HUES64 (cell line): ENCODE results near the gene OR5AN1. TPM values are rescaled to one million over a fixed set of nuclear protein-coding genes. Genes with fewer than 3 reads are reported as not detected.
"Not testable (repeated sequence)": the region's sequence is repeated elsewhere in the genome, so short reads cannot be mapped to it uniquely, and the experiment has no call there.

Experiments
- H3K27ac ChIP-seq: 2 replicates; pipeline ENCODE4 v1.7.0; 2013; ENCODE audit warnings: low read depth, low read length, inconsistent platforms
- H3K27me3 ChIP-seq: 2 replicates; pipeline ENCODE4 v1.6.1; 2013; ENCODE audit warnings: mild to moderate bottlenecking, low read length; ENCODE audit not compliant: insufficient read depth
- H3K36me3 ChIP-seq: 2 replicates; pipeline ENCODE4 v1.6.1; 2013; ENCODE audit warnings: mild to moderate bottlenecking, low read length; ENCODE audit not compliant: insufficient read depth
- H3K4me1 ChIP-seq: 2 replicates; pipeline ENCODE4 v1.6.1; 2013; ENCODE audit warnings: mild to moderate bottlenecking, low read length, moderate library complexity; ENCODE audit not compliant: insufficient read depth
- H3K4me3 ChIP-seq: 2 replicates; pipeline ENCODE4 v1.5.1; 2013; ENCODE audit warnings: mild to moderate bottlenecking, low read length, moderate library complexity
- H3K9ac ChIP-seq: 2 replicates; pipeline ENCODE4 v1.6.1; 2013; ENCODE audit warnings: mild to moderate bottlenecking, low read depth, low read length
- H3K9me3 ChIP-seq: 2 replicates; pipeline ENCODE4 v1.6.1; 2013; ENCODE audit warnings: low read depth, low read length; ENCODE audit not compliant: insufficient read depth
- WGBS: fragments of 150-250, 120-280 bp; methylation state at CpG from one replicate; pipeline ENCODE4 v1.1.7; 2013; ENCODE audit warnings: missing lambda C conversion rate; 5-methylcytosine and 5-hydroxymethylcytosine counted together
- polyA plus RNA-seq, 2 experiments: library from polyadenylated mRNA; stranded (reverse); fragments of 50-300 nt; gene quantifications; one replicate each; pipeline ENCODE4 v1.2.3, GENCODE V29; 2013

The OR5AN1 gene, protein sequence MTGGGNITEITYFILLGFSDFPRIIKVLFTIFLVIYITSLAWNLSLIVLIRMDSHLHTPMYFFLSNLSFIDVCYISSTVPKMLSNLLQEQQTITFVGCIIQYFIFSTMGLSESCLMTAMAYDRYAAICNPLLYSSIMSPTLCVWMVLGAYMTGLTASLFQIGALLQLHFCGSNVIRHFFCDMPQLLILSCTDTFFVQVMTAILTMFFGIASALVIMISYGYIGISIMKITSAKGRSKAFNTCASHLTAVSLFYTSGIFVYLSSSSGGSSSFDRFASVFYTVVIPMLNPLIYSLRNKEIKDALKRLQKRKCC
- polyA plus RNA-seq (2013, experiment 1 of 2) = not detected
- polyA plus RNA-seq (2013, experiment 2 of 2) = not detected

DNA sequence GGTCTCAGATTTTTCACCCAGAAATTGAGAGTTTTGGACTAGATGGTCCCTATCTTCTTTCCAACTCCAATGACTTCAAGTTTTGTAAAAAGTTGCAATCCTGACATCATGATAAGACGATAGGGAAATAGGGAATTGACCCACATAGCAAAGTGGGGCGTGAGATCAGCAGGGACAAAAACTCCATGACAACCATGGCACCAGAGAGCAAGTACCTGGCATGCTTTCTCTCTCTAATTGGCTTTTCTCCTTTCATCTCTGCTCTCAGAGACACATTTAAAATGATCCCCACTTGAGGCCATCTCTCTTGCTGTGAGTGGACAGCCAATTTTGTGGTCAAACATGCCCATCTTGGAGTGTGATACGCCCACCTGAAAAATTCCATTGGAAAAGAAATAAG is at the start of gene OR5AN1:
OR5AN1 (plus strand) TSS at position 301 of the 400 bp plus-strand sequence. CDS start 5,564 bp downstream, outside the sequence.
- no peaks in the 10 kb centered on the region for H3K4me1 ChIP-seq
- WGBS = 55% methylated on average over 3 of the region's 3 CpGs

DNA sequence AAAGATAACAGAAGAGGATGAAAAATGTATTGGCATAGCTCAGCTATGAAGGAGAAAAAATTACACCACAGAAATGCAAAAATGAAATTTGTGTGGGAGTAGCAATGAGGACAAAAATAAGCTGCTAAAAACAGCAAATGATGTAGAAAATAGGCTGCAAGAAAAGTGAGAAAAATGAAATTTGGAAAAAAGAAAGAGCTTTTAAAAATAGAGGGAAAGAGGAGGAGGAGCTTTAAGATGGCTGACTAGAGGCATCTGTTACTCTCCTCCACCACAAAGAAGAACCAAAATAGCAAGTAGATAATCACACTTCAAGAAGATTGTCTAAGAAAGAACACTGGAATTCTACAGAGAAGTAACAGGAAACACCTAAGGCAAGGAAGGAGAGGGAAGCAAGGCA is 23.7 kb upstream of the OR5AN1 start:
- Histone ChIP-seq H3K36me3 (no peaks in the 10 kb centered on the region), H3K9me3 (peaks cover 59% of the 10 kb centered on the region), H3K27me3 (no peaks in the 10 kb centered on the region), H3K4me1 (no peaks in the 10 kb centered on the region), H3K9ac (no peak overlapping the region), H3K4me3 (no peak overlapping the region), H3K27ac (no peak overlapping the region)

More for the DNA sequence above, at the start of gene OR5AN1:
- Histone ChIP-seq H3K27ac (no peak within 1 kb of the TSS), H3K36me3 (no peaks in the 10 kb centered on the region), H3K27me3 (no peaks in the 10 kb centered on the region), H3K9ac (no peak within 1 kb of the TSS), H3K9me3 (peaks cover 19% of the 10 kb centered on the region), H3K4me3 (no peak within 1 kb of the TSS)

DNA sequence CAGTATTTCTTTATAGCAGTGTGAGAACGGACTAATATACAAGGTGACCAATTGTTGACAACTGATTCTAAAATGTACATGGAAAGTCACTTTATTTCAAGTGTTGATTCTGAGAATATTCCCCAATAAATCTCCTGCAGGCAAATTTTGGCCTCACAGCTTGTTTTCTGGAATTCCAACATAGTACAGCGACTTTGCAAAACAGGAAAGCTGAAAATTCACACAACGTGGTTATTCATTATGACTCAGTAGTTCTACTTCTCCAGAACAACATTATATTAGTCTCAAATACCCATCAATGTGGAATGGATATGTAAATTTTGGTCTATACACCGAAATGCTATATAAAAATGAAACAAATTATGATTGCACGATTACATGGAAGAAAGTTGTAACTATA is 22.5 kb upstream of the OR5AN1 start:
- no peak overlapping the region for H3K27ac ChIP-seq
- no peaks in the 10 kb centered on the region for H3K4me1 ChIP-seq
- H3K27me3 ChIP-seq = no peaks in the 10 kb centered on the region
- H3K9ac ChIP-seq = no peak overlapping the region
- H3K9me3 ChIP-seq = peaks cover 62% of the 10 kb centered on the region
- 72% methylated on average over 4 of the region's 5 CpGs for WGBS
- no peaks in the 10 kb centered on the region for H3K36me3 ChIP-seq
- H3K4me3 ChIP-seq = no peak overlapping the region

DNA sequence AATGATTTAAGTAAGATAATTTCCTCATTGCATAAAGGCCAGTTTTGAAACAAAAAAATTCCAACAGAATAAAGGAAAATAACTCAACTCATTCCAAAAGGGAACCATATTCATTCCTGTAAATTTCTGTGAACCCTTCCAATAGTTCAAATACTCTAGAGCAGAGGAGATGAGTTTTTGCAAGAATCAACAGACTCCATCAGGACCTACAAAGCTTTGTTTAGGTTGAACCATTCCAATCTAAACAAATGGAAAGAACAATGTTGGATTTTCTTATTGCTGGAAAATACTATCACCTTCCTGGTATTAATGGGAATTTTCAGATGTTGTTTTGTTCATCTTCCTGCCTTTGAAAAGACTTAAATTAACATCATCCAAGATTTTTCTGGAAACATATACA is 21.8 kb upstream of the OR5AN1 start:
- Histone ChIP-seq H3K27ac (no peak overlapping the region), H3K9me3 (peaks cover 65% of the 10 kb centered on the region), H3K4me3 (no peak overlapping the region), H3K4me1 (no peaks in the 10 kb centered on the region), H3K9ac (no peak overlapping the region), H3K27me3 (no peaks in the 10 kb centered on the region), H3K36me3 (no peaks in the 10 kb centered on the region)

DNA sequence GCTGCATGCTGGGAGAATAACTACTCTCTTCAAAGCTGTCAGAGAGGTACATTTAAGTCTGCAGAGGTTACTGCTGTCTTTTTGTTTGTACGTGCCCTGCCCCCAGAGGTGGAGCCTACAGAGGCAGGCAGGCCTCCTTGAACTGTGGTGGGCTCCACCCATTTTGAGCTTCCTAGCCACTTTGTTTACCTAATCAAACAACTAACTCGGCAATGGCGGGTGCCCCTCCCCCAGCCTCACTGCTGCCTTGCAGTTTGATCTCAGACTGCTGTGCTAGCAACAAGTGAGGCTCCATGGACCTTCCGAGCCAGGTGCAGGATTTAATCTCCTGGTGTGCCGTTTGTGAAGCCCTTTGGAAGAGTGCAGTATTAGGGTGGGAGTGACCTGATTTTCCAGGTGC is 9.0 kb upstream of the OR5AN1 start:
- 73% methylated on average over 5 of the region's 5 CpGs for WGBS
- H3K9me3 ChIP-seq = peaks cover 40% of the 10 kb centered on the region
- H3K4me1 ChIP-seq, H3K27ac ChIP-seq, H3K36me3 ChIP-seq, H3K4me3 ChIP-seq, H3K27me3 ChIP-seq, H3K9ac ChIP-seq: not testable (repeated sequence)

DNA sequence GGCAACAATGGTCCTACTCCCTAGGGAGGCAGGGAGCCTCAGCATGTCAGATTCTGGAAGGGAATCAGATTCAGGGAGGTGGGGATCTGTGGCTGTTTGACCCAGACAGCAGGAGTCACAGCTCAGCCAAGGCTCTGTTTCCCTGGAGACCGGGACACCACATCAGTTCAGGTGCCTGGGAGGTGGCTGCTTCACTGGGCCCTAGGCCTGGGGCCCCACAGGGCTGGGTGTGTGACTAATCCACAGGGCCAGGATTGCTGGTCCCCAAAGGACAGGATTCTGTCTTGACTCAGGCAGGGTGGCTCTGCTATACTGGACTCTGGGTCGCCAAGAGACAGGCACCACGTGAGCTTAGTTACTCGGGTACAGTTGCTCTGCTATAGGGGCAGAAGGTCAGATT is 3.5 kb upstream of the OR5AN1 start:
- H3K9ac ChIP-seq = no peak overlapping the region
- no peaks in the 10 kb centered on the region for H3K4me1 ChIP-seq
- no peaks in the 10 kb centered on the region for H3K36me3 ChIP-seq
- H3K27ac ChIP-seq = no peak overlapping the region
- peaks cover 44% of the 10 kb centered on the region for H3K9me3 ChIP-seq
- WGBS = 76% methylated on average over 4 of the region's 4 CpGs
- no peak overlapping the region for H3K4me3 ChIP-seq
- no peaks in the 10 kb centered on the region for H3K27me3 ChIP-seq

DNA sequence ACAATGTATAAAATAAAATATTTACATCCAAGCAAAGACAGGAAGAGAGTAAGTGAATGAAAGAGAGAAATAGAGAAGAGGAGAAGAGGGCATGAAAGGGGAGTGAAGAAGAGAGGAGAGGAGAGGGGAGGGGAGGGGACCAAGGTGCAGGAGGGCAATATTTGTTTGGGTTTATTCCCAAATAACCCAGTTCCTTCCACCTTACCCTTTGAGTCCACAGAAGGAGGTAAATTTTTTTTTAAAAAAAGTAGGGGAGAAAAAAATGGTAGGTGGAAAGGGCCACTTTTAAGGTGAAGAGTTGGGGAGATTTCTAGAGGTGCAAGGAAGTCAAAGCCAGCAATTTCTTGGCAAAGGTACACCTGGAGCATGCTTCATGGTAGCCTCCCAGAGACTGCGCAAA is 2.1 kb upstream of the OR5AN1 start:
- Histone ChIP-seq H3K27ac (no peak overlapping the region), H3K4me1 (no peaks in the 10 kb centered on the region)

DNA sequence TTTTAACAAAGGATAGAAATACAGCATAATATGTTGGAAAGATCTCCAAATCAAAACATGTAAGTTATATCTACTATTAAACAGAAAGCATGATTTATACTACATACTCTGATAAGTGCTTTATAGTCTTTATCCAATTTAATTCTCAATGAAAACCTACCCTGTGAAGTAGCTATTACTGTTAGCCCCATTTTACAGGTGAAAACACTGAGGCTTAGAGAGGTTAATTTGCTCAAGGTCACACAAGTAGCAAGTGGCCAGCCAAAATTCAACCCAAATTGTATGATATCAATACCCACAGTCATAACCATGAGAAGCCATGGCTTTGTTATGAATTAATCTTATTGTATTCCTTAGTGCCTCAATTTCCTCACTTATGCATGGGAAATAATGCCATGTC is 675 bp upstream of the OR5AN1 start:
- Histone ChIP-seq H3K4me1 (no peaks in the 10 kb centered on the region), H3K9me3 (peaks cover 25% of the 10 kb centered on the region), H3K27me3 (no peaks in the 10 kb centered on the region), H3K9ac (no peak overlapping the region), H3K27ac (no peak overlapping the region), H3K36me3 (no peaks in the 10 kb centered on the region), H3K4me3 (no peak overlapping the region)

More for the DNA sequence above, 2.1 kb upstream of the OR5AN1 start:
- Histone ChIP-seq H3K27me3 (no peaks in the 10 kb centered on the region), H3K4me3 (no peak overlapping the region), H3K9me3 (peaks cover 31% of the 10 kb centered on the region), H3K9ac (no peak overlapping the region), H3K36me3 (no peaks in the 10 kb centered on the region)
- WGBS = 97% methylated on average over 1 of the region's 1 CpG

DNA sequence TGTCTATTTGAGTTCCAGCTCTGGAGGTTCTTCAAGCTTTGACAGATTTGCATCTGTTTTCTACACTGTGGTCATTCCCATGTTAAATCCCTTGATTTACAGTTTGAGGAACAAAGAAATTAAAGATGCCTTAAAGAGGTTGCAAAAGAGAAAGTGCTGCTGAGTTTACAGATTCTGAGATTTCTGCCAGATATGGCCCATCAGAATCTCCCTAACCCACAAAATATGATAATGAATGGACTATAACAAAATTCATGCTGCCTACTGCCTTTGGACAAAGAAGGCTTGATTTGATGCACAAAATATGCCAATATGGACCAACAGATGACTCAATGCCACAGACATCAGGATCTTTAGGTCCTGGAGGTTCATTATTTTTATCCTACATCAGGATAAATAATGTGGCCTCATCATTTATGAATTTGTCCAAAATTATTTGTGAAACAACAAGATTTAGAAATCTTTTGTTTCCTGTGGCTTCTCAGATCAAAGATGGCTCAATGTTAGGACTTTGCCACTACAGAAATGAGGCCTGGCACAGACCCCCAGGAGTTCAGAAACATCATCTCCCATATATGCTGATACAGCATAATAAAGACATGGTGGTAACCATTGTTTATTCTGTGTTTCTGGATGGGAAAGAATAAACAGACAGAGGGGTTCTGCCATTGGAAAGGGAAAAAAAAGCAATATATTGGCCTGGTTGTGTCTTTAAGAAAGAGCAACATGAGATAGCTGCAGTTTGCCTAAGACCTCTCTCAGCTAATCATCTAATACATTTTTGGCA is 6.7 kb downstream of the OR5AN1 start:
- H3K27me3 ChIP-seq = no peaks in the 10 kb centered on the region
- H3K9me3 ChIP-seq = peaks cover 24% of the 10 kb centered on the region
- no peak overlapping the region for H3K4me3 ChIP-seq
- H3K9ac ChIP-seq = no peak overlapping the region
- H3K36me3 ChIP-seq = no peaks in the 10 kb centered on the region
- no peaks in the 10 kb centered on the region for H3K4me1 ChIP-seq
- H3K27ac ChIP-seq = no peak overlapping the region

DNA sequence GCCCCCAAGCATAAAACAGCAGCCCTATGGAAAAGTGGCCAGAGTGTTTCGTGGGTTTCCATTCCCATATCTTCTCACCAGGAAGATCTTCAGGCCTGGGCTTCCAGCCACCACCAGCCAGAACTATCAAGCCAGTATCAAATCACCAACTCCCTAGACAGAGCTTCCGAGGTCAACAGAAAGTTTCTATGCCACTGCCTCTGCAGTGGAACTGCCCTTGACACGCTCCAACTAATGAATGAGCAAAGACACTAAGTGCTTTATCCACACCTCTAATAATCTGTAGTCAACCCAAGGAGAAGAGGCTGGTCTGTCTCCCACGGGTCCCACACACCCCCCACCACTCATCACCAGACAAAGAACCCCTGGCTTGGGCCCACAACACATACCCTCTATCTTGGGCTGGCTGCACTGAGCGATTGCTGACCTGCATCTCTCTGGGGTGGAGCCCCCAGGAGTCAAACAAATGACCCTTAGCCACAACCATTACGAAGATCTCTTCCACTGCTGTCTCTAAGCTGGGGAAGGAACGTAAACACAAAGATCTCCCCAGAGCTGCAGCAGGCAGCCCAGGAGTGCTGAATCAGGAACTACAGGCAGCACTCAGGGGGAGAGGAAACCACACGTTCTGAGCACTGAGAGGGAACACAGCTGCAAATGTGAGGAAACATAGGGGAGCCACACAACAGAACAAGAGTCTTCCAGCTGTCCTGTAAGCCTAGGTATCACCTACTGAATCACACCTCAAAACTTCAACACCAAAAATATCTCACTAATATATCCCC is 9.7 kb downstream of the OR5AN1 start:
- no peaks in the 10 kb centered on the region for H3K4me1 ChIP-seq
- no peak overlapping the region for H3K27ac ChIP-seq
- peaks cover 38% of the 10 kb centered on the region for H3K9me3 ChIP-seq
- no peaks in the 10 kb centered on the region for H3K36me3 ChIP-seq
- H3K4me3 ChIP-seq = no peak overlapping the region
- 61% methylated on average over 8 of the region's 8 CpGs for WGBS
- no peak overlapping the region for H3K9ac ChIP-seq
- H3K27me3 ChIP-seq = no peaks in the 10 kb centered on the region

DNA sequence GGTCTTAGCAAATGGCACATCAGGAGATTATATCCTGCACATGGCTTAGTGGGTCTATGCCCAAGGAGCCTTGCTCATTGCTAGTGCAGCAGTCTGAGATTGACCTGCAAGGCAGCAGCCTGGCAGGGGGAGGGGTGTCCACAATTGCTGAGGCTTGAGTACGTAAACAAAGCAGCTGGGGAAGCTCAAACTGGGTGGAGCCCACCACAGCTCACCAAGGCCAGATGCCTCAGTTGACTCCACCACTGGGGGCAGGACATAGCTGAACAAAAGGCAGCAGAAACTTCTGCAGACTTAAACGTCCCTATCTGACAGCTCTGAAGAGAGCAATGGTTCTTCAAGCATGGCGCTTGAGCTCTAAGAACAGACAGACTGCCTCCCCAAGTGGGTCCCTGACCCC is 13.6 kb downstream of the OR5AN1 start:
- H3K36me3 ChIP-seq, H3K4me3 ChIP-seq, H3K27ac ChIP-seq, H3K9ac ChIP-seq, H3K27me3 ChIP-seq, H3K4me1 ChIP-seq: not testable (repeated sequence)
- WGBS = 57% methylated on average over 3 of the region's 3 CpGs
- H3K9me3 ChIP-seq = peaks cover 38% of the 10 kb centered on the region
